Measurements from ENCODE around the gene CCDC186.

DNA sequence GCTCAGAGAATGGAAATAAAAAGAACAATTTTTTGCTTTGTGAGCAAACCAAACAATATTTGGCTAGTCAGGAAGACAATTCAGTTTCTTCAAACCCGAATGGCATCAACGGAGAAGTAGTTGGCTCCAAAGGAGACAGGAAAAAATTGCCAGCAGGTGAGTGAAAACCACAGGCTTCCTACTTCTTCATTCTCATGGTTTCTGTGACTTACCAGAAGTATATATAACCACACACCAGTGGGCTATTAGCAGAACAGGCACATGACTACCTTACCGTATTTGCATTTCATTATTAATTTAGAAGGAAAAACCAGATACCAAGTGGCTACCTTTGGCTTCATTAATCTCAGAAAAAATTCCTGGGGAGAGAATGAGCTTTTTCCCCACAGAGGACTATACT is 14.0 kb upstream of the CCDC186 start:
- TF ChIP-seq CTCF (IDR thresholded peaks at IDR 0.05; ENCODE audit: low read depth, low read length) (no peak), EZH2phosphoT487 (IDR thresholded peaks at IDR 0.05; ENCODE audit: low read depth) (no peak)
